HCT116 (cell line): ENCODE measurements around the gene AACS. TPM values are rescaled to one million over a fixed set of nuclear protein-coding genes. Genes with fewer than 3 reads are reported as not detected.

ENCODE experiments used
- ATAC-seq: fragments of 200-7000 bp; cut with Tn5 transposase; 2 replicates; pipeline ENCODE4 v1.9.1; 2020; ENCODE audit warnings: mild to moderate bottlenecking, moderate library complexity
- BruUV-seq: library from RNA; stranded (reverse); fragments of 400-500 nt; replicated peaks from 2 replicates; lab custom pipeline; 2021; lab: Mats Ljungman, UMichigan
- CTCF ChIA-PET: fragments of 300-600 bp; sonication (Branson Sonifier 250); formaldehyde crosslinking; loops from one replicate; lab custom pipeline; 2021; ENCODE audit warnings: antibody characterized with exemption; lab: Charles Lee
- POLR2A ChIA-PET: fragments of 300-600, 350-600 bp; sonication (Branson Sonifier 250); formaldehyde crosslinking; loops from one replicate; lab custom pipeline; 2021; ENCODE audit warnings: antibody characterized with exemption; lab: Charles Lee
- RAD21 ChIA-PET, 2 experiments: fragments of 300-600 bp; sonication (Branson Sonifier 250); formaldehyde crosslinking; loops; one replicate each; lab custom pipeline; 2023; ENCODE audit warnings: low total read pairs in 2 of 2; ENCODE audit not compliant: uncharacterized antibody in 2 of 2, unreplicated experiment in 2 of 2, low non-redundant PET in 1 of 2; lab: Charles Lee
- DNase-seq: peaks from one replicate; pipeline ENCODE4 v3.0.0-alpha.2; 2010; ENCODE audit warnings: low read depth, low spot score
- H2AFZ ChIP-seq: fragments of 200-600 bp; shearing (Covaris generic), sonication (generic); 2 replicates; pipeline ENCODE4 v1.6.1; 2017; ENCODE audit warnings: low read depth, mixed run types, mixed read lengths, antibody characterized with exemption, low read length; ENCODE audit not compliant: poor library complexity, severe bottlenecking
- H3K27ac ChIP-seq: 2 replicates; pipeline ENCODE4 v1.5.1; 2012; ENCODE audit warnings: low read depth, low read length
- H3K27me3 ChIP-seq: fragments of 200-600 bp; sonication (generic); 2 replicates; pipeline ENCODE4 v1.6.1; 2016; ENCODE audit warnings: mixed run types, low read length, mixed read lengths; ENCODE audit not compliant: insufficient read depth
- H3K36me3 ChIP-seq, 2 experiments: fragments of 200-500 bp in 1 of 2; fragments of 200-600 bp in 1 of 2; sonication (Bioruptor generic) in 1 of 2; sonication (generic) in 1 of 2; 2 replicates each; pipeline versions ENCODE4 v1.5.1 to v1.6.1; 2014 to 2016; ENCODE audit warnings: low read length in 2 of 2, inconsistent platforms in 1 of 2, mixed read lengths in 1 of 2, mixed run types in 1 of 2; ENCODE audit not compliant: insufficient read depth in 2 of 2, control insufficient read depth in 1 of 2
- H3K4me1 ChIP-seq, 2 experiments: fragments of 200-600 bp in 1 of 2; sonication (generic) in 1 of 2; 2 replicates each; pipeline versions ENCODE4 v1.5.1 to v1.6.1; 2012 to 2017; ENCODE audit warnings: low read length in 2 of 2, inconsistent platforms in 1 of 2, mild to moderate bottlenecking in 1 of 2, mixed read lengths in 1 of 2, mixed run types in 1 of 2, moderate library complexity in 1 of 2; ENCODE audit not compliant: insufficient read depth in 2 of 2, control insufficient read depth in 1 of 2
- H3K4me2 ChIP-seq: fragments of 200-600 bp; sonication (generic); 2 replicates; pipeline ENCODE4 v1.6.1; 2017; ENCODE audit warnings: mixed run types, low read length, mixed read lengths
- H3K4me3 ChIP-seq, 2 experiments: fragments of 200-600 bp in 1 of 2; sonication (generic) in 1 of 2; replicated peaks in 1 of 2; 2 replicates each; pipeline ENCODE4 v1.5.1; 2011 to 2016; ENCODE audit warnings: low read length in 2 of 2, control low read depth in 1 of 2, low read depth in 1 of 2, mild to moderate bottlenecking in 1 of 2, mixed read lengths in 1 of 2, mixed run types in 1 of 2
- H3K79me2 ChIP-seq: fragments of 200-600 bp; sonication (generic); 2 replicates; pipeline ENCODE4 v1.6.1; 2017; ENCODE audit warnings: mild to moderate bottlenecking, mixed run types, low read length, moderate library complexity, mixed read lengths; ENCODE audit not compliant: insufficient read depth
- H3K9ac ChIP-seq: fragments of 200-600 bp; sonication (generic); 2 replicates; pipeline ENCODE4 v1.6.1; 2016; ENCODE audit warnings: low read length, mixed read lengths
- H3K9me2 ChIP-seq: fragments of 200-600 bp; sonication (generic), shearing (Covaris generic); 2 replicates; pipeline ENCODE4 v1.6.1; 2017; ENCODE audit warnings: mixed run types, mild to moderate bottlenecking, moderate library complexity; ENCODE audit not compliant: insufficient read depth
- H3K9me3 ChIP-seq, 2 experiments: fragments of 200-500 bp in 1 of 2; fragments of 200-600 bp in 1 of 2; sonication (Bioruptor generic) in 1 of 2; sonication (generic) in 1 of 2; 2 replicates each; pipeline ENCODE4 v1.6.1; 2014 to 2017; ENCODE audit warnings: low read length in 2 of 2, mixed read lengths in 2 of 2, inconsistent platforms in 1 of 2, low read depth in 1 of 2, mild to moderate bottlenecking in 1 of 2, mixed run types in 1 of 2, moderate library complexity in 1 of 2; ENCODE audit not compliant: control insufficient read depth in 1 of 2, insufficient read depth in 1 of 2
- H4K20me1 ChIP-seq: fragments of 200-600 bp; sonication (generic), shearing (Covaris generic); 2 replicates; pipeline ENCODE4 v1.6.1; 2017; ENCODE audit warnings: mixed run types, mild to moderate bottlenecking, moderate library complexity; ENCODE audit not compliant: insufficient read depth
- CBX3 ChIP-seq: IDR thresholded peaks from 2 replicates; pipeline ENCODE4 v1.6.1; 2012; ENCODE audit warnings: low read depth
- ELF1 ChIP-seq: IDR thresholded peaks from 2 replicates; pipeline ENCODE4 v1.6.1; 2012; ENCODE audit warnings: low read depth, borderline replicate concordance
- EZH2 ChIP-seq: fragments of 200-600 bp; sonication (generic); IDR thresholded peaks from 2 replicates; pipeline ENCODE4 v1.6.1; 2017; ENCODE audit warnings: antibody characterized with exemption, mixed run types
- EZH2phosphoT487 ChIP-seq: fragments of 200-600 bp; IDR thresholded peaks from 2 replicates; pipeline ENCODE4 v1.6.1; 2018; ENCODE audit warnings: antibody characterized with exemption, borderline replicate concordance
- FOSL1 ChIP-seq: IDR thresholded peaks from 2 replicates; pipeline ENCODE4 v1.6.1; 2012; ENCODE audit warnings: low read depth
- JUND ChIP-seq: IDR thresholded peaks from 2 replicates; pipeline ENCODE4 v1.6.1; 2012
- POLR2A ChIP-seq: IDR thresholded peaks from 2 replicates; pipeline ENCODE4 v1.7.0; 2011; ENCODE audit warnings: borderline replicate concordance; ENCODE audit not compliant: insufficient read depth, insufficient read length; ENCODE audit errors: extremely low read depth
- POLR2AphosphoS5 ChIP-seq: IDR thresholded peaks from 2 replicates; pipeline ENCODE4 v1.6.1; 2011; ENCODE audit warnings: mild to moderate bottlenecking, low read depth, low read length, moderate library complexity
- RAD21 ChIP-seq: IDR thresholded peaks from 2 replicates; pipeline ENCODE4 v1.6.1; 2012; ENCODE audit warnings: low read depth, mild to moderate bottlenecking
- SIN3A ChIP-seq: IDR thresholded peaks from 2 replicates; pipeline ENCODE4 v1.6.1; 2012; ENCODE audit warnings: low read depth
- SP1 ChIP-seq: IDR thresholded peaks from 2 replicates; pipeline ENCODE4 v1.6.1; 2012; ENCODE audit warnings: low read depth
- SRF ChIP-seq: IDR thresholded peaks from 2 replicates; pipeline ENCODE4 v1.6.1; 2012; ENCODE audit warnings: low read depth
- TCF7L2 ChIP-seq: IDR thresholded peaks from 2 replicates; pipeline ENCODE4 v1.7.0; 2011; ENCODE audit warnings: borderline replicate concordance, inconsistent platforms; ENCODE audit not compliant: insufficient read depth, insufficient read length; ENCODE audit errors: extremely low read depth
- YY1 ChIP-seq: IDR thresholded peaks from 2 replicates; pipeline ENCODE4 v1.6.1; 2011; ENCODE audit warnings: low read length, low read depth, moderate library complexity, mild to moderate bottlenecking; ENCODE audit not compliant: insufficient replicate concordance; ENCODE audit errors: extremely low read depth
- ZFX ChIP-seq: fragments of 450-650 bp; IDR thresholded peaks from 2 replicates; pipeline ENCODE4 v1.6.1; 2017
- ZNF274 ChIP-seq: fragments of 200-500 bp; sonication (Bioruptor generic); IDR thresholded peaks from 2 replicates; pipeline ENCODE4 v1.6.1; 2014; ENCODE audit warnings: mild to moderate bottlenecking, low read depth, low read length, inconsistent platforms
- intact Hi-C: fragments of 100-400 bp; cut with micrococcal nuclease; formaldehyde crosslinking; loops from 2 replicates; pipeline ENCODE4 v1.10.0; 2022
- total RNA-seq: library from RNA; stranded (reverse); gene quantifications from one replicate; pipeline ENCODE4 v1.2.1, GENCODE V29; 2021; ENCODE audit not compliant: unreplicated experiment
- TF ChIP-seq, protein P1 (sequence below): IDR thresholded peaks from 2 replicates; pipeline ENCODE4 v1.6.1; 2012
- TF ChIP-seq, protein P2 (sequence below): IDR thresholded peaks from 2 replicates; pipeline ENCODE4 v1.6.1; 2011; ENCODE audit warnings: mild to moderate bottlenecking, low read length, moderate library complexity; ENCODE audit not compliant: insufficient replicate concordance; ENCODE audit errors: extremely low read depth
- TF ChIP-seq, protein P3 (sequence below): IDR thresholded peaks from 2 replicates; pipeline ENCODE4 v1.6.1; 2012; ENCODE audit warnings: low read depth
- TF ChIP-seq, protein P4 (sequence below), 3 experiments: fragments of 200-600 bp in 1 of 3; sonication (generic) in 1 of 3; IDR thresholded peaks in 2 of 3; conservative IDR thresholded peaks in 1 of 3; 2 replicates each; pipeline ENCODE4 v1.5.1; 2012 to 2017; ENCODE audit warnings: low read depth in 2 of 3, low read length in 2 of 3, antibody characterized with exemption in 1 of 3, borderline replicate concordance in 1 of 3, control low read depth in 1 of 3, mild to moderate bottlenecking in 1 of 3, mixed read lengths in 1 of 3, mixed run types in 1 of 3, moderate library complexity in 1 of 3; ENCODE audit not compliant: insufficient read depth in 1 of 3

AACS gene
- total RNA-seq, 1 experiment from 2014 or later, result 16.0 TPM

DNA sequence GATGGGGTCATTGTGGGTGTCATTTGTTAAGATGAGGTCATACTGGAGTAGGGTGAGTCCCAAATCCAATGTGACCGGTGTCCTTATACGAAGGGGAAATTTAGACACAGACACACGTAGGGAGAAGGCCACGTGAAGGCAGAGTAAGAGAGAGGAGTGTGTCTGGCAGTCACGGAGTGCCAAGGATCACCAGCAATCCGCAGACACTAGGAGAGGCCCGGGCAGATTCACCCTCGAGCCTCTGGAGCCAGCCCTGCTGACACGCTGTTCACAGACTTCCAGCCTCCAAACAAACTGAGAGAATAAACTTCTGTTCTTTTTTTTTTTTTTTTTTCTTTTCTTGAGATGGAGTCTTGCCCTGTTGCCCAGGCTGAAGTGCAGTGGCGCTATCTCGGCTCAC is 46.9 kb upstream of the AACS start:
- no peaks in the 10 kb centered on the region for H3K27me3 ChIP-seq
- ATAC-seq (no peak), DNase-seq (no peak)
- ChIA-PET RAD21 (no interaction called here), POLR2A (no interaction called here), CTCF (no interaction called here)
- H3K4me2 ChIP-seq, result no peak overlapping the region
- H3K36me3 ChIP-seq, result peaks cover 11 to 29% of the 10 kb centered on the region in 2 experiments; a peak in 3 of 4 replicates
- no peak overlapping the region for H3K9ac ChIP-seq
- no TSS peak for BruUV-seq
- H3K27ac ChIP-seq, result no peak overlapping the region
- no peak for TF ChIP-seq SIN3A
- TF ChIP-seq SP1, result no peak
- TF ChIP-seq POLR2A, result no peak
- no peak for TF ChIP-seq SRF
- no peak for TF ChIP-seq JUND
- TF ChIP-seq, protein P1, sequence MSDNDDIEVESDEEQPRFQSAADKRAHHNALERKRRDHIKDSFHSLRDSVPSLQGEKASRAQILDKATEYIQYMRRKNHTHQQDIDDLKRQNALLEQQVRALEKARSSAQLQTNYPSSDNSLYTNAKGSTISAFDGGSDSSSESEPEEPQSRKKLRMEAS, result no peak
- no peak for TF ChIP-seq ZNF274
- TF ChIP-seq, protein P2, sequence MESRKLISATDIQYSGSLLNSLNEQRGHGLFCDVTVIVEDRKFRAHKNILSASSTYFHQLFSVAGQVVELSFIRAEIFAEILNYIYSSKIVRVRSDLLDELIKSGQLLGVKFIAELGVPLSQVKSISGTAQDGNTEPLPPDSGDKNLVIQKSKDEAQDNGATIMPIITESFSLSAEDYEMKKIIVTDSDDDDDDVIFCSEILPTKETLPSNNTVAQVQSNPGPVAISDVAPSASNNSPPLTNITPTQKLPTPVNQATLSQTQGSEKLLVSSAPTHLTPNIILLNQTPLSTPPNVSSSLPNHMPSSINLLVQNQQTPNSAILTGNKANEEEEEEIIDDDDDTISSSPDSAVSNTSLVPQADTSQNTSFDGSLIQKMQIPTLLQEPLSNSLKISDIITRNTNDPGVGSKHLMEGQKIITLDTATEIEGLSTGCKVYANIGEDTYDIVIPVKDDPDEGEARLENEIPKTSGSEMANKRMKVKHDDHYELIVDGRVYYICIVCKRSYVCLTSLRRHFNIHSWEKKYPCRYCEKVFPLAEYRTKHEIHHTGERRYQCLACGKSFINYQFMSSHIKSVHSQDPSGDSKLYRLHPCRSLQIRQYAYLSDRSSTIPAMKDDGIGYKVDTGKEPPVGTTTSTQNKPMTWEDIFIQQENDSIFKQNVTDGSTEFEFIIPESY, result no peak
- TF ChIP-seq, protein P3, sequence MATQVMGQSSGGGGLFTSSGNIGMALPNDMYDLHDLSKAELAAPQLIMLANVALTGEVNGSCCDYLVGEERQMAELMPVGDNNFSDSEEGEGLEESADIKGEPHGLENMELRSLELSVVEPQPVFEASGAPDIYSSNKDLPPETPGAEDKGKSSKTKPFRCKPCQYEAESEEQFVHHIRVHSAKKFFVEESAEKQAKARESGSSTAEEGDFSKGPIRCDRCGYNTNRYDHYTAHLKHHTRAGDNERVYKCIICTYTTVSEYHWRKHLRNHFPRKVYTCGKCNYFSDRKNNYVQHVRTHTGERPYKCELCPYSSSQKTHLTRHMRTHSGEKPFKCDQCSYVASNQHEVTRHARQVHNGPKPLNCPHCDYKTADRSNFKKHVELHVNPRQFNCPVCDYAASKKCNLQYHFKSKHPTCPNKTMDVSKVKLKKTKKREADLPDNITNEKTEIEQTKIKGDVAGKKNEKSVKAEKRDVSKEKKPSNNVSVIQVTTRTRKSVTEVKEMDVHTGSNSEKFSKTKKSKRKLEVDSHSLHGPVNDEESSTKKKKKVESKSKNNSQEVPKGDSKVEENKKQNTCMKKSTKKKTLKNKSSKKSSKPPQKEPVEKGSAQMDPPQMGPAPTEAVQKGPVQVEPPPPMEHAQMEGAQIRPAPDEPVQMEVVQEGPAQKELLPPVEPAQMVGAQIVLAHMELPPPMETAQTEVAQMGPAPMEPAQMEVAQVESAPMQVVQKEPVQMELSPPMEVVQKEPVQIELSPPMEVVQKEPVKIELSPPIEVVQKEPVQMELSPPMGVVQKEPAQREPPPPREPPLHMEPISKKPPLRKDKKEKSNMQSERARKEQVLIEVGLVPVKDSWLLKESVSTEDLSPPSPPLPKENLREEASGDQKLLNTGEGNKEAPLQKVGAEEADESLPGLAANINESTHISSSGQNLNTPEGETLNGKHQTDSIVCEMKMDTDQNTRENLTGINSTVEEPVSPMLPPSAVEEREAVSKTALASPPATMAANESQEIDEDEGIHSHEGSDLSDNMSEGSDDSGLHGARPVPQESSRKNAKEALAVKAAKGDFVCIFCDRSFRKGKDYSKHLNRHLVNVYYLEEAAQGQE, result no peak
- no peak for TF ChIP-seq ZFX
- TF ChIP-seq, protein P4, sequence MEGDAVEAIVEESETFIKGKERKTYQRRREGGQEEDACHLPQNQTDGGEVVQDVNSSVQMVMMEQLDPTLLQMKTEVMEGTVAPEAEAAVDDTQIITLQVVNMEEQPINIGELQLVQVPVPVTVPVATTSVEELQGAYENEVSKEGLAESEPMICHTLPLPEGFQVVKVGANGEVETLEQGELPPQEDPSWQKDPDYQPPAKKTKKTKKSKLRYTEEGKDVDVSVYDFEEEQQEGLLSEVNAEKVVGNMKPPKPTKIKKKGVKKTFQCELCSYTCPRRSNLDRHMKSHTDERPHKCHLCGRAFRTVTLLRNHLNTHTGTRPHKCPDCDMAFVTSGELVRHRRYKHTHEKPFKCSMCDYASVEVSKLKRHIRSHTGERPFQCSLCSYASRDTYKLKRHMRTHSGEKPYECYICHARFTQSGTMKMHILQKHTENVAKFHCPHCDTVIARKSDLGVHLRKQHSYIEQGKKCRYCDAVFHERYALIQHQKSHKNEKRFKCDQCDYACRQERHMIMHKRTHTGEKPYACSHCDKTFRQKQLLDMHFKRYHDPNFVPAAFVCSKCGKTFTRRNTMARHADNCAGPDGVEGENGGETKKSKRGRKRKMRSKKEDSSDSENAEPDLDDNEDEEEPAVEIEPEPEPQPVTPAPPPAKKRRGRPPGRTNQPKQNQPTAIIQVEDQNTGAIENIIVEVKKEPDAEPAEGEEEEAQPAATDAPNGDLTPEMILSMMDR (IDR thresholded peaks at IDR 0.05 in 2 of 3, conservative IDR thresholded peaks at IDR 0.05 in 1 of 3; ENCODE audit: borderline replicate concordance in 1 of 3, insufficient read depth in 1 of 3, low read depth in 2 of 3, low read length in 2 of 3), result no peak
- no peak for TF ChIP-seq FOSL1
- TF ChIP-seq ELF1, result no peak
- no peak for TF ChIP-seq RAD21
- TF ChIP-seq YY1, result no peak
- no peak for TF ChIP-seq EZH2
- TF ChIP-seq POLR2AphosphoS5, result no peak
- no peak for TF ChIP-seq CBX3
- TF ChIP-seq TCF7L2, result no peak
- no peak for TF ChIP-seq EZH2phosphoT487
- H2AFZ ChIP-seq, result no peak overlapping the region
- no peaks in the 10 kb centered on the region for H3K4me1 ChIP-seq
- no peak overlapping the region for H3K4me3 ChIP-seq
- no peaks in the 10 kb centered on the region for H4K20me1 ChIP-seq
- H3K79me2 ChIP-seq, result no peaks in the 10 kb centered on the region
- intact Hi-C loops, result no loop called here
- no peaks in the 10 kb centered on the region for H3K9me3 ChIP-seq
- no peaks in the 10 kb centered on the region for H3K9me2 ChIP-seq
